ENCODE data around the gene TRIM28. TPM values are rescaled to one million over a fixed set of nuclear protein-coding genes. Genes with fewer than 3 reads are reported as not detected.
A peak's percentile ranks its signal among the peaks of the same experiment; 100 is the strongest.

Gene TRIM28
- total and polyA plus RNA-seq, 9 of the 15 experiments (the other 6 are each of a cell fraction or from before 2014, with no cell fraction given), result 12.1 to 797 (median 490) TPM

GRCh38 chr19:58572818-58573657 is 29.2 kb downstream of the TRIM28 start, which contains the start of gene MZF1 (continued):
- TF ChIP-seq HDGF (IDR thresholded peaks at IDR 0.05) (0 out of 2 replicates have a peak, but pooled peaks have one; percentile 23), ZNF347 (CRISPR knock-in tag; IDR thresholded peaks at IDR 0.05; ENCODE audit: low read depth) (no peak), ZNF311 (CRISPR knock-in tag; IDR thresholded peaks at IDR 0.05) (no peak), ZNF551 (CRISPR knock-in tag; IDR thresholded peaks at IDR 0.05) (no peak), SMARCC2 (IDR thresholded peaks at IDR 0.05; ENCODE audit: low read depth) (no peak), ATF2 (CRISPR knock-in tag; IDR thresholded peaks at IDR 0.05) (no peak), LCOR (CRISPR knock-in tag; IDR thresholded peaks at IDR 0.05) (no peak; the same call in 1 of the 2 replicates), ZNF197 (CRISPR knock-in tag; IDR thresholded peaks at IDR 0.05; ENCODE audit: low read depth) (no peak), LARP7 (IDR thresholded peaks at IDR 0.05) (peak; percentile 92), ZNF696 (CRISPR knock-in tag; conservative IDR thresholded peaks at IDR 0.05) (no peak), SRSF3 (IDR thresholded peaks at IDR 0.05; ENCODE audit: insufficient read depth, low read length) (no peak), TFE3 (CRISPR knock-in tag; IDR thresholded peaks at IDR 0.05) (no peak), CXXC5 (CRISPR knock-in tag; IDR thresholded peaks at IDR 0.05) (peak; percentile 77), ZNF282 (CRISPR knock-in tag; IDR thresholded peaks at IDR 0.05) (no peak), NR2C1 (IDR thresholded peaks at IDR 0.05) (peak; percentile 72; the same call in 1 of the 2 replicates), NR2C1 (tag; IDR thresholded peaks at IDR 0.05) (peak; percentile 66; the same call in 1 of the 2 replicates), MLLT1 (IDR thresholded peaks at IDR 0.05) (peak; percentile 61 to 73; a peak in 3 of 4 replicates), ZNF785 (CRISPR knock-in tag; IDR thresholded peaks at IDR 0.05) (no peak), NFXL1 (CRISPR knock-in tag; IDR thresholded peaks at IDR 0.05) (no peak), CHAMP1 (IDR thresholded peaks at IDR 0.05) (no peak), STAT5B (CRISPR knock-in tag; IDR thresholded peaks at IDR 0.05) (no peak), ZNF408 (CRISPR knock-in tag; IDR thresholded peaks at IDR 0.05; ENCODE audit: low read depth) (no peak)

Data from K562 (cell line).